Hippocampal formation (tissue), 2 donors: ENCODE data around the gene DHH.
"Not testable (repeated sequence)": the region's sequence is repeated elsewhere in the genome, so short reads cannot be mapped to it uniquely, and the experiment has no call there.

Source experiments
- DNase-seq, 2 donors: peaks; one replicate each; lab custom pipeline; 2025; lab: John Stamatoyannopoulos, UW

The DHH gene

GRCh38 chr12:49094160-49094974 is at the start of gene DHH:
DHH (minus strand) TSS chr12:49094801; CDS start chr12:49094512, 289 bp downstream.
- peak in 1 of 2 donors; percentile 16 for DNase-seq

GRCh38 chr12:49144384-49144783 is 49.8 kb upstream of the DHH start:
- DNase-seq: no peak

GRCh38 chr12:49138999-49139398 is 44.4 kb upstream of the DHH start:
- no peak for DNase-seq

GRCh38 chr12:49138587-49138986 is 44.0 kb upstream of the DHH start:
- no peak for DNase-seq

- DNase-seq: no peak
Measured at GRCh38 chr12:49137476-49137875, 42.9 kb upstream of the DHH start.

DNA sequence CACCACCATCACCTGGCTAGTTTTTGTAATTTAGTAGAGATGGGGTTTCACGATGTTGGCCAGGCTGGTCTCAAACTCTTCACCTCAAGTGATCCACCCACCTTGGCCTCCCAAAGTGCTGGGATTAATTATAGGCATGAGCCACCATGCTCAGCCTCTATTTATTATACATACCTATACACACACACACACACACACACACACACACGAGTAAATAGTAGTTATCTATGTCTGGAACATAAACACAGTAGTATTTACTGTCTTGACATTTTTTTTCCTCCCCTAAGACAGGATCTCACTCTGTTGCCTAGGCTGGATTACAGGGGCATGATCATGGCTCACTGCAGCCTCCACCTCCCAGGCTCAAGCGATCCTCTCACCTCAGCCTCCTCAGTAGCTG is 42.4 kb upstream of the DHH start:
- DNase-seq: not testable (repeated sequence)

DNA sequence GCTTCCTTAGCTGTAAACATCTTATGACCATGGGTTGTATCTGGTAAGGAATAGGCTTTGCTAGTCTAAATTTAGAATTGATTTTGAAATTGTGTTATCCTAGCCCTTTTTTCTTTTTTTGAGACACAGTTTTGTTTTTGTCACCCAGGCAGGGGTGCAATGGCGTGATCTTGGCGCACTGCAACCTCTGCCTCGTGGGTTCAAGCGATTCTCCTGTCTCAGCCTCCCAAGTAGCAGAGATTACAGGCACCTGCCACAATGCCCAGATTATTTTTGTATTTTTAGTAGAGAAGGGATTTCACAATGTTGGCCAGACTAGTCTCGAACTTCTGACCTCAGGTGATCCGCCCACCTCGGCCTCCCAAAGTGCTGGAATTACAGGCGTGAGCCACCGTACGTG is 39.0 kb upstream of the DHH start:
- no peak for DNase-seq

DNA sequence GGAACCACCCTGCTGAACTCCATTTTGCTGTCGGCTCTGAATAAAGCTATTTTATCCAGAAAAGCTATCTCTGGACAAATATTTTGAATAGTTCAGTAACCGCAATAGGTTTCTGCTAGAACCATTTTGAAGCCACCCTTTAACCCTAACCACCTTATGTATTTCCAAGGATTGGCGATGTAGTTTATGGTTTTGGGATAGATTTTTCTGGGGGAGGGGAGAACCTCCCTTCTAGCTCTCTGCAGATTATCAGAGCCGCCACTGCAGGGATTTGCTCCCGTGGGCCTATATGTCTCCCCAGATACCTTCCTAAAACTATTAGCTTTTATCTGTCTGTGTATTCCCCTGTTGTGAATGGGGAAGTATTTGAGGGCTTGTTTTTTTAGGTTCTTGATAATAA is 38.4 kb upstream of the DHH start:
- peak in 1 of 2 donors; percentile 17 for DNase-seq

- no peak for DNase-seq
Measured at GRCh38 chr12:49131894-49132461, 37.4 kb upstream of the DHH start.

DNA sequence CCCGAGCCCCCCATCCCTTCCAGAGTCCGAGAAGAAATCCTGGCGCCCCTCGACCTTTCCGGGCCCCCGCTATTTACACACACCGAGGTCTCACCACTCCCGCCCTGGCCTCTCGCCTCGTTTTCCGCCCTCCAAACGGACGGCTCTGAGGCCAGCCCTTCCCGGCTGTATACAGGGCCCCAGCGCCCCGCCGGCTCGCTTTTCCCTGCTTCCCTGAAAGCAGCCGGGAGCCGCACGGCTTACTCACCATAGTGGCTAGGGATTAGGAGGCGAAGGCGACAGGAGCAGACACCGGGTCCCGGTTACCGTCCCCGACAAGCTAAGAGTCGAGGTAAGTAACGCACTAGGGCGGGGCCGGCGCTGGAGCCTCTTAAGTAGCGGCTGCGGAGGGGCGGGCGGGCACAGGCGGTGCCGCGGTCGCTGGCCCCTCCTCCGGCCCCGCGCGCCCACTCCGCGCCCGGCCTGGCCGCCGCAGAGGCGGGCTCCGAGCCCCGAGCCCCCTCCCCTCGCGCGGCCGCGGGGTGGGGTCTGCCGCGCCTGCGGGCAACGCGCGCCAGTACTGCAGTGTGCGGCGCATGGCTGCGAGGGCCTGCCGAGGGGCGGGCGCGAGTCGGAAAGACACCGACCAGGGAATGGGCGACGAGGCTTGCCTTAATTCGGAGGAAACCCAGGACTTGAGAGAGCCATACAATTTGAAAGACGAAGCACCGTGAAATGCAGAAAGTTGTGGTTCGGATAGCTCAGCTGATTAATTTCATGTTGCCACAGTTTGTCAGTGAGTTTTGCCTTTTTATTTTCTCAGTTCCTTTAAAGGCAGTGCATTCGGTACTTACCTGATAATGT is 36.7 kb upstream of the DHH start, which contains the start of gene TUBA1B:
TUBA1B (minus strand) TSS at position 345 of the 843 bp plus-strand sequence; CDS start at position 250, 95 bp downstream.
- DNase-seq: peak; percentile 88 to 93

DNA sequence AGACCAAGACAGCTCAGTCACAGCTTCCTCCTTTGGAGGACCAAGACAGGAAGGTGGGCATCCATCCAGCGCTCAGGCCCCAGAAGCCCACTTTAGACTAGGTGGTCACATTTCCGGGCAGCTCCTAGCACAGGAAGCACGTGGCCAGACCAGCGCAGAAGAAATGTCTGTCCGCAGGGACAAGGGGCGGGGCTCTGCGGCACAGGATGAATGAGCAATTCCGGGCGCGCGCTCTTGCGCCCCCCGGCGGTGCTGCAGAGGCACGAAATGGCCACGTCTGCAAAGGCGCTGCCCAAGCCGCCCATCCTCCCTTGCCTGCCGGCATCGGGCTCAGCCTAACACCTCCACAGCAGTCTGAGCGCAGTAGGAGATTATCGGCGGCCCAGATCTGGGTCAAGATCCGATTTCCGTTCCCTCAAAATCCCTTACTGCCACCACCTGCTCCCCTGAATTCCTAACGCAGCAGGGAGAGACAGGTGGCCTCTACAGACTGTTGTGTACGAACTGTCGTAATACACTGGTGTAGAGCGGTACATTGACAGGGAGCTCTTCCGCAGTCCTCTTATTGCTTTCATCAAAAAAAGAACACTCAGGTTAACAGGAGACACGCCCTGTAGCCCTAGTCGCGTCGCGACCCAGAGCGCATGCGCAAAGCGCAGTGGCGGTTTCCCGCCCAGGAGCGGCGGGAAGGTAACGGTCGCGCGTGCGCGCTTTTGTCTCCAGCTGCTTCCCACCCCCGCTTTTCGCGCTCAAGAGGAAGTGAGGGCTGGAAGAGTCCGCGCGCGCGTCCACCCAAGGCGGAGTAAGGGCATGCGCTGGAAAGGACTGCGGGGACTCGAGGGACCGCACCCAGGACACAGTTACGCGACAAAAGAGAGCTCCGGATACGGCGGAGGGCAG is 35.8 kb upstream of the DHH start:
- DNase-seq: peak; percentile 80 to 84

GRCh38 chr12:49129332-49130150 is 34.9 kb upstream of the DHH start:
- DNase-seq: no peak

- not testable (repeated sequence) for DNase-seq
Measured at GRCh38 chr12:49127971-49128370, 33.4 kb upstream of the DHH start.

DNA sequence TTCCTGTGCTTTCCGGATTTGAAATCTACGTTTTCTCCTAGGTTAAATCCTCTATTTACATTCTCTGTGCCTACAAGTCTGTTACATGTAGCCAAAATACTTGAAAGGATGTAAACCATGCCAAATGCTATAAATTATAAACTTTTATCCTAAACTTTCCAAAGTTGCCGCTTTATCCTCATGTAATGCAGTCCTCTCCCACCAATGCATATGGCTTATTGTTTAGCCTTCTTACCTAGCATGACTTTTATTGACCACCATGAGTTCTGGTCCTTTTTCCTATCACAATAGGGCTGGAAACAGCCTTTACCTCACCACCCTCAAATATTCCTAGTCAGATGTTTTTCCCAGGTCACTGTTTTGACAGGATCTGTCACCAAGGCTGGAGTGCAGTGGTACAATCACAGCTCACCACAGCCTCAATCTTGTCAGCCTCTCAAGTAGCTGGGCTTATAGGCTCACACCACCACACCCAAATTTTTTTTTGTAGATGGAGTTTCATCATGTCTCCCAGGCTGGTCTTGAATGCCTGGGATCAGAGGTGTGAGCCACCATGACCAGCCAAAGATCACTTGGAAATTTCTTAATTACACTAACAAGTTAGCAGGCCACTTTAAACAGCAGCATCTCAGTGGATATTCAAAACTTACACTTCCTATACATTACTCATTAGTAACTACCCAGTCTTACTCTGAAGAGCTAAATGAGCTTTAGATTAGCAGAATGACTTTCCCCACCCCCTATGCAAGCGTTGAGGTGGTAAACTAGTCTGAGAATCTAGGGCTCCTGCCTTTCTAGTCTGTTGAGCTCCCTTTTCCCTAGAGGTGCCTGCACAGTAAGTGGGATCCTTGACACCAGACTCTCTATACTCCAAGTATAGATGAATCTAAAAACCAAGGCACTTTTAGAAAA is 32.5 kb upstream of the DHH start:
- no peak for DNase-seq

- peak; percentile 22 to 54 for DNase-seq
Measured at GRCh38 chr12:49121047-49121696, 26.6 kb upstream of the DHH start.

DNA sequence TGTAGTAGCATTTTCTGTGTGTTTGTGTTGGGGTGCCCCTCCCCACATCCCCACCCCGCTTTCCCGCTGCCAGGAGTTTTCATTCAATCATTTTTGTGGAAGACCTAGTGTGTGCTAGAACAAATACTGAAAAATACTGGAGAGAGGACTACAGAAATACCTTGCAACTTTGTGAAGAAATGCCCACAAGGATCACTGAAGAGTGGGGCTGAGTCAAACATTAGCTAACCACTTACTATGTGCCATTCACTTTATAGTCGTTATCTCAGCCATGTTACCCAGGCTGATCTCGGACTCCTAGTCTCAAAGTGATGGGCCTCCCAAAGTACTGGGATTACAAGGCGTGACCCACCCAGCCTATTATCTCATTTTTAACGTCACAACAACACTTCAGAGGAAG is 16.6 kb upstream of the DHH start:
- DNase-seq: no peak

DNA sequence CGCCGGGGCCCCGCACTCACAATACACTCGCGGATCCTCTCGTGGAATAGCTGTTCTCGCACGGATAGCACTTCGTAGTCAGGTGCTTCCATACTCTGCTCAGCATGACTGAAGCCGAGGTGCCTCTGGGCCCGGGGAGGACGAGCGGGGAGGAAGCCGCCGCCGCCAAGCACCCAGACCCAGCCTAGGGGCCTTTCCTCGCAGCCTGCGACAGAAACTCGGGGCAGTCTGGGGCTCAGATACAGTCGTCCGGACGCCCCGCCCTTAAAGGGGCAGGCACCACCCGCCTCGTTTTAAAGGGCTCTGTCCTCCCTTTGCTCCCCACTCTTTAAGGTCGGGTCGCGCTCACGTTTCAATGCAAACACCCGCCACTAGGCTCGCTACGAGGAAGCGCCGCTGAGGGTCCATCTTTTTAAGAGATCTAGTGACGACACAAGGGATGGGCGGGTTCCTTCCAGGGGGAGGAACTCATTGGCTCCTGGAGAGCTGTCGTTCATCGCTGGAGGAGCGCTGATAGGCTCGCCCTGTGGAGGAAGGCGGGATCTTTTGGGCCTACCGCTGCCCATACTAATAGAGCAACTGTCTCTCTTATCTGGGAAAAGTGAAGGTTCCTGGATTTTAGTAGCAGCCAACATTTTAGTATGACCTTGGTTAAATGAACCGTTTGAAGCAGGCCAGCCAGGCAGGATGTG is 16.0 kb upstream of the DHH start, which contains the start of gene LMBR1L:
LMBR1L (minus strand) TSS at position 384 of the 692 bp plus-strand sequence; CDS start at position 92, 292 bp downstream.
- DNase-seq: peak; percentile 97 to 99
